SK-N-SH treated with all-trans-retinoic acid at 6 μM for 48 hours (cell line): Measurements from ENCODE around the gene ADRA2C.
A peak's percentile ranks its signal among the peaks of the same experiment; 100 is the strongest.

Experiments used
- ATAC-seq: fragments of 200-7000 bp; cut with Tn5 transposase; 3 replicates; pipeline ENCODE4 v1.9.1; 2020; ENCODE audit warnings: mild to moderate bottlenecking, moderate library complexity
- ARNTL ChIP-seq: fragments of 450-650 bp; formaldehyde crosslinking; IDR thresholded peaks from 2 replicates; pipeline ENCODE4 v1.5.0; 2020; ENCODE audit warnings: low read depth, mild to moderate bottlenecking, moderate library complexity, borderline replicate concordance
- CREB5 ChIP-seq: fragments of 250-450 bp; sonication (Bioruptor Pico); IDR thresholded peaks from 2 replicates; pipeline ENCODE4 v1.5.1; 2020; ENCODE audit warnings: low read depth, mild to moderate bottlenecking, moderate library complexity
- GLIS3 ChIP-seq: fragments of 250-450 bp; sonication (Bioruptor Pico); IDR thresholded peaks from 2 replicates; pipeline ENCODE4 v1.5.0; 2020; ENCODE audit warnings: mild to moderate bottlenecking, moderate library complexity
- ISL1 ChIP-seq: fragments of 250-450 bp; sonication (Bioruptor Pico); IDR thresholded peaks from 2 replicates; pipeline ENCODE4 v2.1.2; 2022; ENCODE audit warnings: mild to moderate bottlenecking, moderate library complexity
- OSR1 ChIP-seq: fragments of 250-450 bp; sonication (Bioruptor Pico); IDR thresholded peaks from 2 replicates; pipeline ENCODE4 v1.8.0; 2022; ENCODE audit warnings: moderate library complexity, mild to moderate bottlenecking, inconsistent platforms
- PPARA ChIP-seq: fragments of 250-450 bp; sonication (Bioruptor Pico); IDR thresholded peaks from 2 replicates; pipeline ENCODE4 v1.5.0; 2020; ENCODE audit warnings: mild to moderate bottlenecking, borderline replicate concordance
- RARB ChIP-seq: fragments of 250-450 bp; sonication (Bioruptor Pico); IDR thresholded peaks from 2 replicates; pipeline ENCODE4 v1.8.0; 2021; ENCODE audit warnings: mild to moderate bottlenecking, moderate library complexity
- SNAI2 ChIP-seq: fragments of 250-450 bp; sonication (Bioruptor Pico); IDR thresholded peaks from 2 replicates; pipeline ENCODE4 v1.5.0; 2020; ENCODE audit warnings: mild to moderate bottlenecking, moderate library complexity
- TCF4 ChIP-seq: fragments of 250-450 bp; sonication (Bioruptor Pico); IDR thresholded peaks from 2 replicates; pipeline ENCODE4 v1.8.0; 2021; ENCODE audit warnings: mild to moderate bottlenecking, moderate library complexity, borderline replicate concordance
- TOX ChIP-seq: fragments of 250-450 bp; sonication (Bioruptor Pico); IDR thresholded peaks from 2 replicates; pipeline ENCODE4 v1.8.0; 2021; ENCODE audit warnings: mild to moderate bottlenecking, moderate library complexity, borderline replicate concordance
- ZFP3 ChIP-seq: fragments of 250-450 bp; sonication (Bioruptor Pico); IDR thresholded peaks from 2 replicates; pipeline ENCODE4 v1.5.0; 2020; ENCODE audit warnings: mild to moderate bottlenecking, moderate library complexity
- ZFP30 ChIP-seq: fragments of 450-650 bp; formaldehyde crosslinking; IDR thresholded peaks from 2 replicates; pipeline ENCODE4 v1.5.0; 2022; ENCODE audit warnings: mild to moderate bottlenecking, moderate library complexity
- ZNF565 ChIP-seq: fragments of 450-650 bp; formaldehyde crosslinking; conservative IDR thresholded peaks from 2 replicates; pipeline ENCODE4 v1.5.0; 2020; ENCODE audit warnings: low read depth, mild to moderate bottlenecking, moderate library complexity
- ZNF70 ChIP-seq: fragments of 450-650 bp; formaldehyde crosslinking; IDR thresholded peaks from 2 replicates; pipeline ENCODE4 v1.5.0; 2020; ENCODE audit warnings: mild to moderate bottlenecking, moderate library complexity
- ZNF8 ChIP-seq: fragments of 450-650 bp; formaldehyde crosslinking; IDR thresholded peaks from 2 replicates; pipeline ENCODE4 v1.5.0; 2020; ENCODE audit warnings: mild to moderate bottlenecking, moderate library complexity
- TF ChIP-seq, protein P1 (sequence below): fragments of 250-450 bp; sonication (Bioruptor Pico); IDR thresholded peaks from 2 replicates; pipeline ENCODE4 v1.5.0; 2020; ENCODE audit warnings: mild to moderate bottlenecking, moderate library complexity
- TF ChIP-seq, protein P2 (sequence below): fragments of 250-450 bp; sonication (Bioruptor Pico); IDR thresholded peaks from 2 replicates; pipeline ENCODE4 v1.5.1; 2021; ENCODE audit warnings: mild to moderate bottlenecking, moderate library complexity
- TF ChIP-seq, protein P3 (sequence below): fragments of 250-450 bp; sonication (Bioruptor Pico); IDR thresholded peaks from 2 replicates; pipeline ENCODE4 v1.8.0; 2020; ENCODE audit warnings: mild to moderate bottlenecking, moderate library complexity, borderline replicate concordance

ADRA2C gene

DNA sequence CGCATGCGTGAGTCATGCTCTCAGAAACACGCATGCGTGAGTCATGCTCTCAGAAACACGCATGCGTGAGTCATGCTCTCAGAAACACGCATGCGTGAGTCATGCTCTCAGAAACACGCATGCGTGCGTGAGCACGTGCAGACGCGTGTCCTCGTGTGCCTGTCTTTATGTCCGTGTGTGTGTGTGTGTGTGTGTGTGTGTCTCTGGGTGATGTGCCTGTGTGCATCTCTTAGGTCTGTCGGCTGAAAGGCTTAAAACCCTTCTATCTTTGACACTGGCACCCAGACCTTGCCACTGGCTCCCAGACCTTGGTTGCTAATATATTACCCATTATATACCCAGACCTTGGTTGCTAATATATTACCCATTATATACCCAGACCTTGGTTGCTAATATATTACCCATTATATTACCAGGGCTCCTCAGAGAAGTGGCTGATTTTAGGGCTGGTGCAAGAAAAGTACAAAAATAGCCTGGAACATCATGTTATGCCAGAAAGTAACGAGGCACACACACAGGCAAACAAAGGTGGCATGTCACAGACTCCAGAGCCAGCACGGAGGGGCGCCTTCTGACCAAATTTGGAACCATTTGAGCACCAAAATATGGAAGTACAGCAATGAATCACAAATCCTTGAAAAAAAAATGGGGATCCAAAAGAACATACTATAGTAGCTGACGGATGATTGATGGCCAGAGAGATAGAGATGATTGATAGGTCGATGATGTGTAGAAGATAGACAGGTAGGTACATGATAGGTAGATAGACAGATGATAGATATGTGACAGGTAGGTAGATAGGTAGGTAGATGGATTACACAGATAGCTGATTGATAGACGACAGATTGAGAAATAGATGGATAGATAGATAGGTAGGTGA is 19.2 kb upstream of the ADRA2C start:
- no peak for ATAC-seq
- TF ChIP-seq, protein P1, sequence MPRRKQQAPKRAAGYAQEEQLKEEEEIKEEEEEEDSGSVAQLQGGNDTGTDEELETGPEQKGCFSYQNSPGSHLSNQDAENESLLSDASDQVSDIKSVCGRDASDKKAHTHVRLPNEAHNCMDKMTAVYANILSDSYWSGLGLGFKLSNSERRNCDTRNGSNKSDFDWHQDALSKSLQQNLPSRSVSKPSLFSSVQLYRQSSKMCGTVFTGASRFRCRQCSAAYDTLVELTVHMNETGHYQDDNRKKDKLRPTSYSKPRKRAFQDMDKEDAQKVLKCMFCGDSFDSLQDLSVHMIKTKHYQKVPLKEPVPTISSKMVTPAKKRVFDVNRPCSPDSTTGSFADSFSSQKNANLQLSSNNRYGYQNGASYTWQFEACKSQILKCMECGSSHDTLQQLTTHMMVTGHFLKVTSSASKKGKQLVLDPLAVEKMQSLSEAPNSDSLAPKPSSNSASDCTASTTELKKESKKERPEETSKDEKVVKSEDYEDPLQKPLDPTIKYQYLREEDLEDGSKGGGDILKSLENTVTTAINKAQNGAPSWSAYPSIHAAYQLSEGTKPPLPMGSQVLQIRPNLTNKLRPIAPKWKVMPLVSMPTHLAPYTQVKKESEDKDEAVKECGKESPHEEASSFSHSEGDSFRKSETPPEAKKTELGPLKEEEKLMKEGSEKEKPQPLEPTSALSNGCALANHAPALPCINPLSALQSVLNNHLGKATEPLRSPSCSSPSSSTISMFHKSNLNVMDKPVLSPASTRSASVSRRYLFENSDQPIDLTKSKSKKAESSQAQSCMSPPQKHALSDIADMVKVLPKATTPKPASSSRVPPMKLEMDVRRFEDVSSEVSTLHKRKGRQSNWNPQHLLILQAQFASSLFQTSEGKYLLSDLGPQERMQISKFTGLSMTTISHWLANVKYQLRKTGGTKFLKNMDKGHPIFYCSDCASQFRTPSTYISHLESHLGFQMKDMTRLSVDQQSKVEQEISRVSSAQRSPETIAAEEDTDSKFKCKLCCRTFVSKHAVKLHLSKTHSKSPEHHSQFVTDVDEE (CRISPR knock-in tag) = peak; percentile 11; the same call in 1 of the 2 replicates
- TF ChIP-seq ZNF70 (CRISPR knock-in tag) = peak; percentile 45; the same call in 1 of the 2 replicates
- TF ChIP-seq ZNF8 (CRISPR knock-in tag) = 0 out of 2 replicates have a peak, but pooled peaks have one; percentile 15
- TF ChIP-seq TCF4 (CRISPR knock-in tag) = no peak
- TF ChIP-seq, all 23 proteins: peak for 3

DNA sequence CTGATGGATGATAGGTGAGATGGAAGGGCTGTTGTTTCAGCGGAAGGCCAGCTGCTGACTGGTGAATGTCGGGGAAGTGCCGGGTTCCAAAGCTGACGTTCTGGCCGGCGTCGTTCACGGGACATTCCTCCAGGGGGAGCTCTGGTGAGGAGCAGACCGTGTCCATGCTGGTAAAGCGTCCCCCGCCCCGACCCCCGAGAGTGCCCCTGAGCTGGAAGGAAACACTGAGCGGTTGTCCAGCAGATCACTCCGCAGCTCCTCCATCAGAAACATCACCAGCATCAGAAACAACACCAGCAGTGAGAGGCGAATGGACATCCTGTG is 18.6 kb upstream of the ADRA2C start:
- ATAC-seq = no peak
- no peak for TF ChIP-seq RARB (CRISPR knock-in tag)
- TF ChIP-seq OSR1 (CRISPR knock-in tag) = no peak
- no peak for TF ChIP-seq TOX (CRISPR knock-in tag)
- no peak for TF ChIP-seq GLIS3 (CRISPR knock-in tag)
- TF ChIP-seq ZFP3 = no peak
- no peak for TF ChIP-seq PPARA (CRISPR knock-in tag)
- no peak for TF ChIP-seq ARNTL
- TF ChIP-seq ZNF70 (CRISPR knock-in tag) = no peak
- TF ChIP-seq CREB5 (CRISPR knock-in tag) = no peak
- no peak for TF ChIP-seq ZNF565 (CRISPR knock-in tag)
- TF ChIP-seq ISL1 (CRISPR knock-in tag) = no peak
- TF ChIP-seq, protein P1 (CRISPR knock-in tag) = no peak
- no peak for TF ChIP-seq SNAI2
- TF ChIP-seq, protein P2, sequence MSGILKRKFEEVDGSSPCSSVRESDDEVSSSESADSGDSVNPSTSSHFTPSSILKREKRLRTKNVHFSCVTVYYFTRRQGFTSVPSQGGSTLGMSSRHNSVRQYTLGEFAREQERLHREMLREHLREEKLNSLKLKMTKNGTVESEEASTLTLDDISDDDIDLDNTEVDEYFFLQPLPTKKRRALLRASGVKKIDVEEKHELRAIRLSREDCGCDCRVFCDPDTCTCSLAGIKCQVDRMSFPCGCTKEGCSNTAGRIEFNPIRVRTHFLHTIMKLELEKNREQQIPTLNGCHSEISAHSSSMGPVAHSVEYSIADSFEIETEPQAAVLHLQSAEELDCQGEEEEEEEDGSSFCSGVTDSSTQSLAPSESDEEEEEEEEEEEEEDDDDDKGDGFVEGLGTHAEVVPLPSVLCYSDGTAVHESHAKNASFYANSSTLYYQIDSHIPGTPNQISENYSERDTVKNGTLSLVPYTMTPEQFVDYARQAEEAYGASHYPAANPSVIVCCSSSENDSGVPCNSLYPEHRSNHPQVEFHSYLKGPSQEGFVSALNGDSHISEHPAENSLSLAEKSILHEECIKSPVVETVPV = no peak
- TF ChIP-seq, protein P3, sequence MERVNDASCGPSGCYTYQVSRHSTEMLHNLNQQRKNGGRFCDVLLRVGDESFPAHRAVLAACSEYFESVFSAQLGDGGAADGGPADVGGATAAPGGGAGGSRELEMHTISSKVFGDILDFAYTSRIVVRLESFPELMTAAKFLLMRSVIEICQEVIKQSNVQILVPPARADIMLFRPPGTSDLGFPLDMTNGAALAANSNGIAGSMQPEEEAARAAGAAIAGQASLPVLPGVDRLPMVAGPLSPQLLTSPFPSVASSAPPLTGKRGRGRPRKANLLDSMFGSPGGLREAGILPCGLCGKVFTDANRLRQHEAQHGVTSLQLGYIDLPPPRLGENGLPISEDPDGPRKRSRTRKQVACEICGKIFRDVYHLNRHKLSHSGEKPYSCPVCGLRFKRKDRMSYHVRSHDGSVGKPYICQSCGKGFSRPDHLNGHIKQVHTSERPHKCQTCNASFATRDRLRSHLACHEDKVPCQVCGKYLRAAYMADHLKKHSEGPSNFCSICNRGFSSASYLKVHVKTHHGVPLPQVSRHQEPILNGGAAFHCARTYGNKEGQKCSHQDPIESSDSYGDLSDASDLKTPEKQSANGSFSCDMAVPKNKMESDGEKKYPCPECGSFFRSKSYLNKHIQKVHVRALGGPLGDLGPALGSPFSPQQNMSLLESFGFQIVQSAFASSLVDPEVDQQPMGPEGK (CRISPR knock-in tag) = no peak
- TF ChIP-seq ZFP30 (CRISPR knock-in tag) = no peak
- TF ChIP-seq, all 23 proteins: peak for 0
